GM18508 (cell line): ENCODE measurements around the gene RABEP2.
"Not testable (repeated sequence)": the region's sequence is repeated elsewhere in the genome, so short reads cannot be mapped to it uniquely, and the experiment has no call there.

ENCODE experiments used
- ATAC-seq: cut with Tn5 transposase; IDR thresholded peaks from one replicate; pipeline ENCODE4 v1.9.1; 2021; ENCODE audit warnings: moderate number of reproducible peaks; ENCODE audit not compliant: insufficient read depth, unreplicated experiment

RABEP2 gene

GRCh38 chr16:28933171-28933570, 8.1 kb upstream of the RABEP2 start:
- no peak for ATAC-seq

GRCh38 chr16:28932339-28933141, 7.5 kb upstream of the RABEP2 start:
- ATAC-seq: no peak

GRCh38 chr16:28931801-28932225, 6.8 kb upstream of the RABEP2 start, which contains the start of gene CD19:
CD19 (plus strand) TSS chr16:28931971; CDS start chr16:28932001, 30 bp downstream.
- no peak for ATAC-seq

- ATAC-seq: no peak
These were observed 5.6 kb upstream of the RABEP2 start for GRCh38 chr16:28930652-28931051.

- ATAC-seq: no peak
These were observed 5.2 kb upstream of the RABEP2 start for GRCh38 chr16:28930203-28930602.

- no peak for ATAC-seq
These were observed 2.8 kb upstream of the RABEP2 start for GRCh38 chr16:28927815-28928214.

- ATAC-seq: not testable (repeated sequence)
These were observed 1.2 kb upstream of the RABEP2 start for GRCh38 chr16:28926284-28926683.

- ATAC-seq: peak; percentile 6
These were observed 569 bp upstream of the RABEP2 start for GRCh38 chr16:28925386-28926228.

- ATAC-seq: peak; percentile 18
These were observed 658 bp downstream of the RABEP2 start for GRCh38 chr16:28924399-28924761.

- ATAC-seq: peak; percentile 53
These were observed 1.2 kb downstream of the RABEP2 start for GRCh38 chr16:28923652-28924398.

- ATAC-seq: no peak
These were observed 1.8 kb downstream of the RABEP2 start for GRCh38 chr16:28923231-28923587.

- no peak for ATAC-seq
These were observed 6.3 kb downstream of the RABEP2 start for GRCh38 chr16:28918698-28919097.

- ATAC-seq: no peak
These were observed 7.9 kb downstream of the RABEP2 start for GRCh38 chr16:28917095-28917494.

GRCh38 chr16:28915181-28915580, 9.9 kb downstream of the RABEP2 start:
- no peak for ATAC-seq

GRCh38 chr16:28913946-28914724, 10.9 kb downstream of the RABEP2 start:
- ATAC-seq: no peak

GRCh38 chr16:28912558-28912957, 12.5 kb downstream of the RABEP2 start:
- ATAC-seq: no peak

- no peak for ATAC-seq
These were observed 14.7 kb downstream of the RABEP2 start for GRCh38 chr16:28910086-28911031.

- ATAC-seq: no peak
These were observed 19.2 kb downstream of the RABEP2 start for GRCh38 chr16:28905800-28906372.
